ENCODE data around the gene AQP2.
A peak's percentile ranks its signal among the peaks of the same experiment; 100 is the strongest.

The AQP2 gene

GRCh38 chr12:49954863-49955830 lies 4.6 kb downstream of the AQP2 start:
- DNase-seq (ENCODE audit: low read depth in 1 of 2, low spot score in 1 of 2): no peak

DNA sequence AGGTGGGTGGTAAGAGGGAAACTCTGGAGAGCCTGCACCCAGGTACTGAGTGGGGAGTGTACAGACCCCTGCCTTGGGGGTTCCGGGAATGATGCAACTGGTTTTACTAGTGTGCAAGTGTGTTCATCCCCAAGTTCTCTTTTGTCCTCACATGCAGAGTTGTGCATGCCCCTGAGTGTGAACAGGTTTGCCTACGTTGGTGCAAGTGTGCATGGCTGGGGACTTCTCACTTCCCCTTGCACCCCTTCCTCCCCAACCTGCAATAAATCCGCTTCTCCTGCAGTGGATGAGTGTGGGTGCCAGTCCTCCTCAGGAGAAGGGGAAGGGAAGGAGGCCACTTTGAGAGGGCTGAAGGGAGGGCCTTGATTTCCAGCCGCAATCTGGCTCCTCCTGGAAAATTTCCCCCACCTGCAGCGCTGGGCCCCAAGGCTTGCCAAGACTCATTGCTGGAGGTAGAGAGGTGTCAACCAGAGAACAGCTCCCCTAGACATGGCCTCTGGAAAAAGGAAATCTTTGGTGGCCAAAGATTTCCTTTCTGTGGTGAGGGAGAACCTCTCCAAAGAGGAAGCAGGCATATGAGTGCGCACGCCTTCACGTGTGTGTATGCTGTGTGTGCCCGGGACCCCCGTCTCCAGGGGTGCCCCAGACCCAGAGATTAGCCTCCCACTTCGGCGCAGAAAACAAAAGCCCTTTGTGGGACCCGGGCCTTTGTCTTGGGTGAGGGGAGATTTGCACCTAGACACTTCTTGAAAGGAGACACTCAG lies 5.5 kb downstream of the AQP2 start:
- DNase-seq (ENCODE audit: low read depth in 1 of 2, low spot score in 1 of 2): no peak

GRCh38 chr12:49956663-49957569 lies 6.4 kb downstream of the AQP2 start:
- no peak for DNase-seq (ENCODE audit: low read depth in 1 of 2, low spot score in 1 of 2)

GRCh38 chr12:49957570-49957967 lies 7.0 kb downstream of the AQP2 start:
- no peak for DNase-seq (ENCODE audit: low read depth in 1 of 2, low spot score in 1 of 2)

DNA sequence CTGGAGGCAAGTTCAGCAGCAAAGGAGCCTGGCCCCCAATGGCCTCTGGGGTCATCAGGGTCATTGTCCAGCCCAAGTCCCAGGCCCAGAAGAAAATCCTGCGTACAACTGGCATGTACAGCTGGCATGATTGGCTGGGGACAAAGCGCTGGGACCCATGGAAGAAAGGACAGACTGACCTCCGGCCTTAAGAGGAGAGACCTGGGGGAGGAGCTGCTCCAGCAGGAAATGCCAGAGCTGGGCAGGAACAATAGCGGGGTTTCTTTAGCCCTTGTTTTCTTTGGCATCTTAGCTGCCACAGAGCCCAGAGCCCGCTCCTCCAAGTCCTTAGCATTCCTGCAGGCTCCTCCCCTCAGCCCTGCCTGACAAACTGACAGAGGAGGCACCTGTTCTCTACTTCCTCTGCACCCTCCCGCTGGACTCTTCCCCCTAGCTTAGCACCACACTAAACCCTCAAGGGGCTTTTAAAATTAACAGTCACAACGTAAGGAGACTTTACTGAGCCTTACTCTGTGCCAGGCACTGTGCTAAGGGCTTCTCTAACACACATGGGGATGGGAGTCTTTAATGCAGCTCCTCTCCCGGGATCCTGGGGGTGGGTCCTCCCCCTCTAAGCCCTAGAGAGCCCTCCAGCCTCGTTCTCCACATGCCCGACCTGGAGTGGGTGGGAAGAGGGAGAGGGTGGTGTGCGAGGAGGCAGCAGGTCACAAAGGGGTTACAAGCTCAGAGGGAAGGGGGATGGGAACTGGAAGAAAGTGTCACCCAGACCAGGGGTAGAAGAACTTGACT lies 9.3 kb downstream of the AQP2 start:
- DNase-seq (ENCODE audit: low read depth in 1 of 2, low spot score in 1 of 2): no peak

- no peak for DNase-seq (ENCODE audit: low read depth in 1 of 2, low spot score in 1 of 2)
Measured at GRCh38 chr12:49960474-49961110, 10.1 kb downstream of the AQP2 start.

DNA sequence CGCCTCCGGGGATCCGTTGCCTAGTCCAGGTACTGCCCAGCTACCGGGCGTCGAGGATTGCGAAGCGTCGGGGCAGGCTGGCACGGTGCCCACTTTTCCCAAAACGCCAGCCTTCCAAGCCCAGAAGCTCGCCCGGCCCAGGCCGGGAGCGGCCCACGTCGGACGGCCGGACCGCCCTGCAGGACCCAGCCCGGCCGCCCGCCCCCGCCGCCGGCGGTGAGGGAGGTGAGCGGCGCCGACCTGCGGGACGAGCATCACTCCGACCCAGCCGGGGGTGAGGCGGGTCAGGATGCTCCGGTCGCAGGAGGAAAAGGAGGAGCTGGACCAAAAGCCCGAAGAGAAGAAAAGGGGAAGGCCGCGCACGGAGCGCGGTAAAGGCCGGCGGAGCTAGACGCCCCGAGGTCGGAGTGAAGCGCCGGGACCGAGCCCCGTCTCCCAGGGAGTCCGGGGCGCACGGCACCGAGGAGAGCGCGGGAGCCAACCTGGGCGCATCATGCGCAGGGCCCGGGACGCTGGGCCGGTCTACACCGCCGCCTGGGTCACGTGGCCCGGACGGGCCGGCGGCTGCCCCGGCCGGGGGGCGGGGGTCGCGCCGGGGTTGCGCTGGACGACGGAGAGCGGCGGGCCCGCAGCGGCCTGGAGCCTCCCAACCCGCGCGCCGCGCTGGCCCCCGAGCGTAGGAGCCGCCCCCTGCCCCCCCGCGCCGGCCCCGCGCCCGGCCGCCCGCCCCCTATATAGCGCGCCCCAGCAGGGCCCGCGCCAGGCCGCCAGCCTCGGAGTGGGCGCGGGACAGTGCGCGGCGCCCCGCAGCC lies 10.8 kb downstream of the AQP2 start, which contains the start of gene AQP5:
TSS of gene AQP5 (plus strand) at position 762 of the 812 bp plus-strand sequence. CDS start 146 bp downstream, outside the sequence.
- DNase-seq (ENCODE audit: low read depth in 1 of 2, low spot score in 1 of 2): no peak

- DNase-seq (ENCODE audit: low read depth in 1 of 2, low spot score in 1 of 2): no peak
Measured at GRCh38 chr12:49961993-49962764, 11.6 kb downstream of the AQP2 start.

DNA sequence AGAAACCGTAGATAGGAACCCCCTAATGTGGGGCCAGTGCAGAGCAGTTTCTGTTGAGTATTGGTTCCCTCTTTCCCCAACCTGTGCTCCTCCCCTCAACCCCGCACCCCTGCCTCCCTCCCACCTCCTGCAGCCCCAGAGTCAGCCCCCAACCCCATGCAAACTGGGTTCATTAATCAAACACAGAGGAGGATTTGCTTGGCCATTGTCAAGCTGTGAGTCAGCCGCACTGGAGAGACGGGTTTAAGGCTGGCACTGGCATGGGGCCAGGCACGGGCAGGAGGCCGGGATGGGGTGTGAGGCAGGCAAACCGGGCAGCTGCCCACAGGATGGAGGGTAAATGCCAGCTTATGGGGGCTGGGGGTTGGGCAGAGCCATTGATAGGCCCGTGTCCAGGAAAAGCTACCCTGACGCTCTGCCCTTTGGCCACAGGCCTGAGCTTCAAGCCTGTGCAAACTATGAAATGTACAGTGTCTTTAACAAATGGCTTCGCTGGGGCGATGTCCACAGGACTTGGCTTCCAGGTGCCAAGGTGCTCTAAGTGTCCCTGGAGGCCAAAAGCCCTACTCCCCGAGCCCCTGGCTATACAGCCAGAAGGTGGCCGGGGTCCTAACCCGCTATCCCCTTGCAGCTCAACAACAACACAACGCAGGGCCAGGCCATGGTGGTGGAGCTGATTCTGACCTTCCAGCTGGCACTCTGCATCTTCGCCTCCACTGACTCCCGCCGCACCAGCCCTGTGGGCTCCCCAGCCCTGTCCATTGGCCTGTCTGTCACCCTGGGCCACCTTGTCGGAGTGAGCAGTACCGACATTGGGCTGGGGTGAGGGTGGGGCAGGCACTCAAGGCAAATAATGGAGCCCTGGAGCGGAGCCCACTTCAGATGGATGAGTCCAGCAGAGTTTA lies 12.6 kb downstream of the AQP2 start:
- no peak for DNase-seq (ENCODE audit: low read depth in 1 of 2, low spot score in 1 of 2)

DNA sequence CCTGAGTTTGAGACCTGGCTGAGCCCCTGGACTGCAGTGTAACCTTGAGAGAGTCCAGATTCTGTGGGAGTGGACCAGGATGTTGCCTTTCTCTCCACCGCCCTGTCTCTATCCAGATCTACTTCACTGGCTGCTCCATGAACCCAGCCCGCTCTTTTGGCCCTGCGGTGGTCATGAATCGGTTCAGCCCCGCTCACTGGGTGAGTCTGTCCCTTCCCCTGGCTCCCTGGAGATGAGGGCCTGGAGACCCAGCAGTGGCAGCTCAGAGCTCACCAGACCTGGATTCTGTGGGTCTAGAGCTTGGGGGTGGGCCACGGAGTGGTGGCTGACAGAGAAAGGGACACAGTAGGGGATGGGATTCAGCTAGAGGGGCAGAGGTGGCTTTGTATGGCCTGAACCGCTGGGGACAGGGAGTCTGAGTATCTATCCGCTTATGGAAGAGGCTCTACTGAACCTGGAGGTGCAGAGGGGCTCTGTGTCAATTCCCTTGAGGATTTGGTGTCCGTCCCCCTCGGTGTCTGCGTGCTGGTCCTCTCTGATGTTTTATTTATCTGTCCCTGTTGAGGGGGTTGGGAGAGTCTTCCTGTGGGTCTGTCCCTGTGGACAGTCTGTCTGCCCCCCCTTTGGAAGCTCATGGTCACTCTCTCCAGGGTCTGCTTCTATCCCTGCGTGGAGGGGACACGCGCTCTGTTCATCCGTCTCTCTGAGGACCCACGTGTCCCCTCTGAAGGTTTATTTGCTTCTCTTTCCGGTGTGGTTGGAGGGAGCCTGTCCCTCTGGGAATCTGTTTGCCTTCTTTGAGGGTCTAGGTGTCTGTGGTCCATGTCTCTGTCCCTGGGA lies 13.7 kb downstream of the AQP2 start:
- DNase-seq (ENCODE audit: low read depth in 1 of 2, low spot score in 1 of 2): no peak

- no peak for DNase-seq (ENCODE audit: low read depth in 1 of 2, low spot score in 1 of 2)
Measured at GRCh38 chr12:49964849-49965624, 14.5 kb downstream of the AQP2 start.

- no peak for DNase-seq (ENCODE audit: low read depth in 1 of 2, low spot score in 1 of 2)
Measured at GRCh38 chr12:49965836-49966235, 15.3 kb downstream of the AQP2 start.

GRCh38 chr12:49966511-49967041 lies 16.0 kb downstream of the AQP2 start:
- no peak for DNase-seq (ENCODE audit: low read depth in 1 of 2, low spot score in 1 of 2)

- peak; percentile 86 to 97 for DNase-seq (ENCODE audit: low read depth in 1 of 2, low spot score in 1 of 2)
Measured at GRCh38 chr12:49967042-49967776, 16.7 kb downstream of the AQP2 start.
